SU-DHL-6 (cell line): Measurements from ENCODE around the gene ALS2CL.

Source experiments
- EZH2phosphoT487 ChIP-seq: fragments of 200-600 bp; sonication (generic), shearing (Covaris generic); conservative IDR thresholded peaks from 2 replicates; pipeline ENCODE4 v1.6.1; 2018; ENCODE audit warnings: mild to moderate bottlenecking, antibody characterized with exemption, low read length, moderate library complexity, mixed read lengths
- TF ChIP-seq, protein P1 (sequence below): fragments of 200-600 bp; sonication (generic); IDR thresholded peaks from one replicate; pipeline ENCODE4 v1.5.1; 2017; ENCODE audit warnings: antibody characterized with exemption, mild to moderate bottlenecking, low read length, moderate library complexity; ENCODE audit not compliant: insufficient read depth, poor library complexity, severe bottlenecking

DNA sequence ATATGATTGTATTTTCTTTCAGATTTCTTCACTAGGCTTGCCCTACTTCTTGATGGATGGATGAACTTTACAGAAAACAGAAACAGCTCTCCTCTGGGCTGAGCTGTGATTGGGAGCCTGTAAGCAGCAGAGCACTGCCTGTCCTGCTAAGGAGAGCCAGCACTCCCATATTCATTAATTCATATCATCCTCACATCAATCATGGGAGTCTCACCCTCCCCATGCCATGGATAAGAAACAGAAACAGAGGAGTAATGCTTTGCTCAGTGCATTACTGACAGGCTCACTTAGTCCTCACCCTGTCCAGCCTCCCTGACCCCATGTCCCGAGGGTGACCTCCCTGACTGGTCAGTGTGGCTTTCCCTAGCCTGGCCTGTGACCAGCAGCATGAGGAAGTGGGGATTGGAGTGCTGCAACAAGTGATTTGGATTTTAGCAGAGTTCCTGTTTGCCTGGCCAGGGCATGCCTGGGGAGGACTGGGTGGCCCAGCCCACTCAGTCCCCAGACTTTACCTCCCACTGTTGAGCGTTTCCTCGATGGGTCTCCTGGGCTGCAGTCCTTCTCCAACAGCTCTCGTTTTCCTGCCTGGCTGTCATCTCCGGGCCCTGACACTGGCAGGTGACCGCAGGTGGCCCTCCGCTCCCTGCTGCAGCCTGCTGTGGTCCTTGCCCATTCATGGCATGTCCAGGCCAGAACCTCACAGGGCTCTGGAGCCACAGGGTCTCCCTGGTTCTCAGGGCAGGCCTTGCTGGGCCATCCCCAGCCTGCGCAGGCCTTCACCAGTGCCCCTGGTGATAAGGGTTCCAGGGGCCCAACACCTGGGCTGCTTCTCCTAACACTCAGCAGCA is 6.4 kb upstream of the ALS2CL start:
- TF ChIP-seq, protein P1, sequence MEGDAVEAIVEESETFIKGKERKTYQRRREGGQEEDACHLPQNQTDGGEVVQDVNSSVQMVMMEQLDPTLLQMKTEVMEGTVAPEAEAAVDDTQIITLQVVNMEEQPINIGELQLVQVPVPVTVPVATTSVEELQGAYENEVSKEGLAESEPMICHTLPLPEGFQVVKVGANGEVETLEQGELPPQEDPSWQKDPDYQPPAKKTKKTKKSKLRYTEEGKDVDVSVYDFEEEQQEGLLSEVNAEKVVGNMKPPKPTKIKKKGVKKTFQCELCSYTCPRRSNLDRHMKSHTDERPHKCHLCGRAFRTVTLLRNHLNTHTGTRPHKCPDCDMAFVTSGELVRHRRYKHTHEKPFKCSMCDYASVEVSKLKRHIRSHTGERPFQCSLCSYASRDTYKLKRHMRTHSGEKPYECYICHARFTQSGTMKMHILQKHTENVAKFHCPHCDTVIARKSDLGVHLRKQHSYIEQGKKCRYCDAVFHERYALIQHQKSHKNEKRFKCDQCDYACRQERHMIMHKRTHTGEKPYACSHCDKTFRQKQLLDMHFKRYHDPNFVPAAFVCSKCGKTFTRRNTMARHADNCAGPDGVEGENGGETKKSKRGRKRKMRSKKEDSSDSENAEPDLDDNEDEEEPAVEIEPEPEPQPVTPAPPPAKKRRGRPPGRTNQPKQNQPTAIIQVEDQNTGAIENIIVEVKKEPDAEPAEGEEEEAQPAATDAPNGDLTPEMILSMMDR, result no peak
- no peak for TF ChIP-seq EZH2phosphoT487
